HG03139 (cell line): ENCODE measurements around the gene SFRP2.

ENCODE experiments used
- ATAC-seq: cut with Tn5 transposase; IDR thresholded peaks from one replicate; pipeline ENCODE4 v1.9.1; 2021; ENCODE audit not compliant: unreplicated experiment

SFRP2 gene

DNA sequence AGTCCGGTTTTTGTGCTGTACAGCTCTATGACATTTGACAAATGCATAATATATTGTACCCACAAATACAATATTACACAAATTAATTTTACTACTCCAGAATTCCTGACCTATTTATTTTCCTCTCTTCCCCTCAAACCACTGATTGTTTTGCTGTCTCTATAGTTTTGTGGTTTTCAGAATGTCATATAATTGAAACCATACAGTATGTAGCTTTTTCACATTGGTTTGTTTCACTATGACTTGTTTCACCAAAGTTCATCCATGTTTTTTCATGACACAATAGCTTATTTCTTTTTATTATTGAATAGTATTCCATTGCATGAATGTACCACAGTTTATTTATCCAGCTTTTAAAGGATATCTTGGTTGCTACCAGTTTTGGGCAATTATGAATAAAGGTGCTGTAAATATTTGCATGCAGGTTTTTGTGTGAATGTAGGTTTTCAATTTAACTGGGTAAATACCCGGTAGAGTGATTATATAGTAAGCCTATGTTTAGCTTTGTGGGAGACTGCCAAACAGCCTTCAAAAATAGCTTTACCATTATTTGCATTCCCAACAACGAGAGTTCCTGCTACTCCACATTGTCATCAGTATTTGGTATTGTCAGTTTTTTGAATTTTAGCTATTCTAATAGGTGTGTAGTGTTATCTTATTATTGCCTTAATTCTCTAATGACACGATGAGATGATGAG is 55.0 kb downstream of the SFRP2 start:
- no peak for ATAC-seq

DNA sequence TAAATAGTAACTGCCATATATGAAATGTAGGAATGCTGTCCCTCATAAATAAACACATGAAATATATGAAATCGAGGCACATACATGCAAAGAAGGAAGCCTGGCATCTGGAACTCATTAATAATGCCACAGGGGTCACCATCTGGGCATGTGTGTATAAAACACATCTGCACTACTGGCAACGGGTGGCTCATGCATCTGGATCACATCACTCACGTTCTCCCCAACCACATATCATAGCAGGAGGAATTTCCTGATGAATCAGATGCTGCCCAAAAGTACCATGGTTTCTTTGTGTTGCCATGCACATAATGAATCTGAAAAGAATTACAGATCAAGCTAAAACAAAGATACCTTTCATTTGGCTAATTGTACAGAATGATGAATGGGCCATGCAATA is 57.6 kb downstream of the SFRP2 start:
- no peak for ATAC-seq
